BLaER1 (cell line): ENCODE measurements around the gene USP19.

ENCODE experiments used
- H3K27ac ChIP-seq: shearing (Covaris generic); formaldehyde crosslinking; 2 replicates; pipeline ENCODE4 v1.8.1; 2022
- H3K27me3 ChIP-seq: shearing (Covaris generic); formaldehyde crosslinking; 2 replicates; pipeline ENCODE4 v1.8.1; 2022
- H3K36me3 ChIP-seq: shearing (Covaris generic); formaldehyde crosslinking; 2 replicates; pipeline ENCODE4 v1.8.1; 2022
- H3K4me1 ChIP-seq: shearing (Covaris generic); formaldehyde crosslinking; 2 replicates; pipeline ENCODE4 v1.8.1; 2022
- H3K4me2 ChIP-seq: shearing (Covaris generic); formaldehyde crosslinking; 2 replicates; pipeline ENCODE4 v1.8.1; 2022
- H3K4me3 ChIP-seq: shearing (Covaris generic); formaldehyde crosslinking; 2 replicates; pipeline ENCODE4 v1.8.1; 2022
- H3K9ac ChIP-seq: shearing (Covaris generic); formaldehyde crosslinking; 2 replicates; pipeline ENCODE4 v1.8.1; 2022
- H3K9me3 ChIP-seq: shearing (Covaris generic); formaldehyde crosslinking; 2 replicates; pipeline ENCODE4 v1.8.1; 2022
- H4K20me1 ChIP-seq: shearing (Covaris generic); formaldehyde crosslinking; 2 replicates; pipeline ENCODE4 v1.8.1; 2022
- Cebpa-rat ChIP-seq: shearing (Covaris generic); IDR thresholded peaks from 2 replicates; pipeline ENCODE4 v1.8.1; 2022

The USP19 gene, protein sequence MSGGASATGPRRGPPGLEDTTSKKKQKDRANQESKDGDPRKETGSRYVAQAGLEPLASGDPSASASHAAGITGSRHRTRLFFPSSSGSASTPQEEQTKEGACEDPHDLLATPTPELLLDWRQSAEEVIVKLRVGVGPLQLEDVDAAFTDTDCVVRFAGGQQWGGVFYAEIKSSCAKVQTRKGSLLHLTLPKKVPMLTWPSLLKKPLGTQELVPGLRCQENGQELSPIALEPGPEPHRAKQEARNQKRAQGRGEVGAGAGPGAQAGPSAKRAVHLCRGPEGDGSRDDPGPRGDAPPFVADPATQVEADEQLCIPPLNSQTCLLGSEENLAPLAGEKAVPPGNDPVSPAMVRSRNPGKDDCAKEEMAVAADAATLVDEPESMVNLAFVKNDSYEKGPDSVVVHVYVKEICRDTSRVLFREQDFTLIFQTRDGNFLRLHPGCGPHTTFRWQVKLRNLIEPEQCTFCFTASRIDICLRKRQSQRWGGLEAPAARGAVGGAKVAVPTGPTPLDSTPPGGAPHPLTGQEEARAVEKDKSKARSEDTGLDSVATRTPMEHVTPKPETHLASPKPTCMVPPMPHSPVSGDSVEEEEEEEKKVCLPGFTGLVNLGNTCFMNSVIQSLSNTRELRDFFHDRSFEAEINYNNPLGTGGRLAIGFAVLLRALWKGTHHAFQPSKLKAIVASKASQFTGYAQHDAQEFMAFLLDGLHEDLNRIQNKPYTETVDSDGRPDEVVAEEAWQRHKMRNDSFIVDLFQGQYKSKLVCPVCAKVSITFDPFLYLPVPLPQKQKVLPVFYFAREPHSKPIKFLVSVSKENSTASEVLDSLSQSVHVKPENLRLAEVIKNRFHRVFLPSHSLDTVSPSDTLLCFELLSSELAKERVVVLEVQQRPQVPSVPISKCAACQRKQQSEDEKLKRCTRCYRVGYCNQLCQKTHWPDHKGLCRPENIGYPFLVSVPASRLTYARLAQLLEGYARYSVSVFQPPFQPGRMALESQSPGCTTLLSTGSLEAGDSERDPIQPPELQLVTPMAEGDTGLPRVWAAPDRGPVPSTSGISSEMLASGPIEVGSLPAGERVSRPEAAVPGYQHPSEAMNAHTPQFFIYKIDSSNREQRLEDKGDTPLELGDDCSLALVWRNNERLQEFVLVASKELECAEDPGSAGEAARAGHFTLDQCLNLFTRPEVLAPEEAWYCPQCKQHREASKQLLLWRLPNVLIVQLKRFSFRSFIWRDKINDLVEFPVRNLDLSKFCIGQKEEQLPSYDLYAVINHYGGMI (N-terminal part only)

DNA sequence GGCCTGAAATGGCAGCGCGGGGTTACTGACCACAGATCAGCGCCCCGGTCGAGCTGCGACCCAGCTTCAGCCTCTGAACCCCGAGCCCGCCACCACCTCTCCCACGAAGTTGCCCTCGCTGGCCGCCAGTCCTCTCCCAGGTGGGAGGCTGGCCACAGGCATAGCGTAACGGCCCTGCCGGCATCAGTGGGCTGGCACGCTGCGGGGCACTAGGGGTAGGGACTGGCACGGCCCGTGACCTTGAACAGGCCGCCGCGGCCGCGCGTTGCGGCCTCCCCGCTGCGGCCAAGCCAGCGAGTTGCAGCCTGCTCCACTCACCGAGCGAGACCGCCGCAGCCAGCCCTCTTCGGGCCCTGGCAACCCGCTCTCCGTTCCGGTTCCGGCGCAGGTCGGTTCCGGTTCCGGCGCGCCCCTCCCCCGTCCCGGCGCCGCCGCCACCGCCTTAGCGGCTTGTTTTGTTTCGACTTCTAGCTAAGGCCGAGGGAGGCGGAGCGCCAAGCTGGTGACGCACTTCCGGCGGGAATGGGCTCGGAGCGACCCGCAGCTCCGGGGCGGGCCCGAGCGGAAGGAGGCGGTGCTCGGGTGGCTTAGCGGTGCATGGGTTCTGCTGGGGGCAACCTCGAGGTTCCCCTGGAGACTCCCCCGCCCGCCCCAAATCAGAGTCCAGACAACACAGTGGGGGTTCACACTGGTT, at the start of gene USP19:
TSS of gene USP19 (minus strand) at position 386 of the 694 bp plus-strand sequence. CDS start 1,678 bp downstream, outside the sequence.
- Histone ChIP-seq H3K27ac (peak within 1 kb of the TSS; percentile 97), H3K9ac (peak within 1 kb of the TSS; percentile 99), H3K4me2 (peak within 1 kb of the TSS; percentile 99), H4K20me1 (peaks cover 14% of the 10 kb centered on the region; the same call in 1 of the 2 replicates), H3K36me3 (peaks cover 37% of the 10 kb centered on the region), H3K4me3 (peak within 1 kb of the TSS; percentile 100), H3K27me3 (no peaks in the 10 kb centered on the region), H3K9me3 (no peaks in the 10 kb centered on the region), H3K4me1 (peaks cover 25% of the 10 kb centered on the region)
- no peak for TF ChIP-seq Cebpa-rat

DNA sequence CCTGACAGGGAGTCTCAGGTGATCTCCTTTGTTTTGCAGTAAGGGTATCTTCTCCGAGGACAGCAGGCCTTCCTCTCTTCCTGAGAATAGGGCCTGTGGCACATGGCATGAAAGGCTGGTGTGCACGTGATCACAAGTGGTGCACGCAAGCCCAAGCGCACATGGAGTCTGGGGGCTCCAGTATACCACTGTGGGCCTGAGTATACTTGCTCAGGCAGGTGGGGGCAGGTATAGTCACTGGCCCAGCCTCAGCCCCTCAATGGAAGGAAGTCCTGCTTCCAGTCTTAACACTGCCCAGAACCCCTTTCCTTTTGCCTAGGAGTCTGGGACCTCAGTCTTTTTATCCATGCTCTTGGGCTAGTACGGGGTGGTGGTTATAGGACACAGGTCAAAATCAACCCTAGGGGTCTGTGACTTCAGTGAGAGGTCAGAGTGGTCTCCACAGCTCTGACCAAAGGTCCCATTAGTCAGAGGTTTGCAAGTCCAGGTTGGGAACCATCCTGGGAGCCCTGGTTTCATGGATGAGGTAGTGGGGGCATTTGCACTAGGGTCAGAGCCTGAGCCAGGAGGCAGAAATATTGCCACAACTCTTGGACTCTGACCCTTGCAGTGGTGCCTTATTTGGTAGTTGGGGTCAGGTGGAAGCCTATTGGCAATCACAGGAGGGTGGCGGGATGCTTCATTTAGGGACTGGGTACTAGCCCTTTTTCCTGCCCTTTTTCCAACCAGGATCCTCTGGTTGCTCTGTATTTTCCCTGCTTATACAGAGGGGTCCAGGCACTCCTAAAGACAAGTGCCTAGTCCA, 46.3 kb upstream of the USP19 start:
- H3K4me1 ChIP-seq = peaks cover 55% of the 10 kb centered on the region
- H4K20me1 ChIP-seq = peaks cover 2% of the 10 kb centered on the region
- TF ChIP-seq Cebpa-rat = no peak
- no peaks in the 10 kb centered on the region for H3K27me3 ChIP-seq
- H3K9me3 ChIP-seq = no peaks in the 10 kb centered on the region
- peaks cover 22% of the 10 kb centered on the region for H3K36me3 ChIP-seq
- H3K4me2 ChIP-seq = peak overlapping the region; percentile 70
- H3K9ac ChIP-seq = no peak overlapping the region
- peak overlapping the region; percentile 89 for H3K27ac ChIP-seq
- peak overlapping the region; percentile 75 for H3K4me3 ChIP-seq

DNA sequence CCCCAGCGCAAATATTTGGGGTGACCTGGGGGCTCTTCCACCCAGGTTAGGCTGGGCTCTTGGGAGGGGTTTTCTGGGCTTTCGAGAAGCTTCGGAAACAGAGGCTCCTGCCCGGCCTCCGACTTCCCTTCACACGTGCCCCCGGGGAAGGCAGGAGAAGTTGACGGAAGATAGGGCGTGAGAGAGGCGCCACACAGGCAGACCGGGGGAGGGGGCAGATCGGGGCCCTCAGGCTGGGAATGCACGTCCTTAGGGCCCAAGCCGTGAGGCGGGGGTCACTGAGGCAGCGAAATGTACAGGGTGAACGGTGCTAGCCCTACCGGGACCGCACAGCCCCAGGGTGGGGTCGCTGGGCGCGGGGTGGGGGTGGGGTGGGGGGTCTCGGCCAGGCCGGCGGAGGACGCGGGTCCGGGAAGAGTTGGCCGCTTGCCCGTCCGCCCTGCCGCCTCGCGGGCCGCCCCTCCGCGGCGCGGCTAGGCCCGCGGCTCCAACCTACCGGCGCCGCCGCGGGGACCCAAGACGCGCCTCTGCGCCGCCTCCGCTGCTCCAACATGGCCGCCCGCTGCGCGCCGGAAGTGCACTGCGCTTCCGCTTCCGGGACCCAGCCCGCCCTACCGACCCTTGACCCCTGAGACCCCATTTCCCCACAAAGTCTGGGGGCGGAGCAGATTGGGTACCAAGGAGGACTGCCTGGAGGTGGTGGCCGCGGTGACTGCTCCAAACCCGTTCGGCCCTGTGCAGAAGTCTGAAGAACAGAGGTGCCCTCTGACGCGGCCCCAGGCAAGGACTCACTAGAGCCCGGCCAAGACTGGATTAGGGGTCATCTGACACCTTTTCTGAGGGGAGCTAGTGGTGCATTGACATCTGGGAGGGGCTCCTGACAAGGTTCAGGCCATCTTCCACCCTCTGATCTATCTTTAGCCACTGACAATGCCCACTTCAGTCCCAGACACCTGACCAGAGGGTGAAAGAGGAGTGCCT, 45.4 kb upstream of the USP19 start, which contains the start of gene CCDC71:
TSS of gene CCDC71 (minus strand) at position 561 of the 981 bp plus-strand sequence. CDS start 2,123 bp downstream, outside the sequence.
- peaks cover 53% of the 10 kb centered on the region for H3K4me1 ChIP-seq

DNA sequence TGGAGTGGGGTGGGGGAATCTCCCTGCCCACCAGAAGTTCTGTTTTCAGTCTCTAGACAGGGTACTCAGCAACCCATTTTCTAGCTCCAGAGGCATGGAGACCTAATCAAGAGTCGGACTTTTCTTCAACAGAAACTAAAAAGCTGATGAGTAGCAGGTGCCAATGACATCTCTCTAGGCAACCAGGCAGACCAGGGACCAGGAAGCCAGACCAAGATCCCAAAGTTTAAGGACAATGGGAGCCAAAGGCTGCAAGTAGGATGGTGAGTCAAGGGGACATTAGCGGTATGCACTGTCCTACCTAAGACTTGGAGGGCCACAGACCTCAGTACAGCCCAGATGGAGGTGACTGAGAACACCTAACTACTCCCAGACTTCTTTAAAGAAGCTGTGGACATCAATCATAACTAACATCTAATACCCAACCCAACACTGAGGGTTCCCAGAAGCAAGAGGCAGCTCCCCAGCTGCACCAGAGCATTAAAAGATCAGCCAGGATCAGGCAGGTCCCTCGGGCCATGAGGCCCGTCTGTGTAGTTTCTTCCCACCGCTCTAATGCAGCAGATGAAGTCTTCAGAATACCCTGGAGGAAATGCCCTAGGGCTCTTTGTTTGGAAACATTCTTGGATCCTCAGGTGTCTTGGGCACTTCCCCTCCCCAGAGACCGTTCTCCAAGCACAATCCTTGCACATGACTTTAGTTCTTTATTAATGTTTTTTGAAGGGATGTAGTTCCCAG, 44.5 kb upstream of the USP19 start:
- peaks cover 44% of the 10 kb centered on the region for H3K4me1 ChIP-seq
- peak overlapping the region; percentile 75 for H3K4me3 ChIP-seq
- no peaks in the 10 kb centered on the region for H3K9me3 ChIP-seq
- peak overlapping the region; percentile 85 for H3K9ac ChIP-seq
- H3K27me3 ChIP-seq = no peaks in the 10 kb centered on the region
- H3K36me3 ChIP-seq = peaks cover 31% of the 10 kb centered on the region
- H4K20me1 ChIP-seq = peaks cover 8% of the 10 kb centered on the region
- H3K27ac ChIP-seq = peak overlapping the region; percentile 89
- peak overlapping the region; percentile 94 for H3K4me2 ChIP-seq
- TF ChIP-seq Cebpa-rat = no peak

More for the DNA sequence above, 45.4 kb upstream of the USP19 start, which contains the start of gene CCDC71:
- Histone ChIP-seq H3K9me3 (no peaks in the 10 kb centered on the region), H4K20me1 (peaks cover 8% of the 10 kb centered on the region), H3K27ac (peak within 1 kb of the TSS; percentile 89), H3K4me3 (peak within 1 kb of the TSS; percentile 75), H3K27me3 (no peaks in the 10 kb centered on the region), H3K9ac (peak within 1 kb of the TSS; percentile 85), H3K4me2 (peak within 1 kb of the TSS; percentile 94), H3K36me3 (peaks cover 31% of the 10 kb centered on the region)
- no peak for TF ChIP-seq Cebpa-rat

GRCh38 chr3:49163609-49164008, 43.0 kb upstream of the USP19 start:
- peaks cover 14% of the 10 kb centered on the region for H4K20me1 ChIP-seq
- H3K9ac ChIP-seq = no peak overlapping the region
- no peak overlapping the region for H3K4me3 ChIP-seq
- no peak for TF ChIP-seq Cebpa-rat
- no peaks in the 10 kb centered on the region for H3K27me3 ChIP-seq
- peaks cover 31% of the 10 kb centered on the region for H3K36me3 ChIP-seq
- peaks cover 52% of the 10 kb centered on the region for H3K4me1 ChIP-seq
- H3K4me2 ChIP-seq = no peak overlapping the region
- H3K27ac ChIP-seq = no peak overlapping the region
- H3K9me3 ChIP-seq = no peaks in the 10 kb centered on the region

DNA sequence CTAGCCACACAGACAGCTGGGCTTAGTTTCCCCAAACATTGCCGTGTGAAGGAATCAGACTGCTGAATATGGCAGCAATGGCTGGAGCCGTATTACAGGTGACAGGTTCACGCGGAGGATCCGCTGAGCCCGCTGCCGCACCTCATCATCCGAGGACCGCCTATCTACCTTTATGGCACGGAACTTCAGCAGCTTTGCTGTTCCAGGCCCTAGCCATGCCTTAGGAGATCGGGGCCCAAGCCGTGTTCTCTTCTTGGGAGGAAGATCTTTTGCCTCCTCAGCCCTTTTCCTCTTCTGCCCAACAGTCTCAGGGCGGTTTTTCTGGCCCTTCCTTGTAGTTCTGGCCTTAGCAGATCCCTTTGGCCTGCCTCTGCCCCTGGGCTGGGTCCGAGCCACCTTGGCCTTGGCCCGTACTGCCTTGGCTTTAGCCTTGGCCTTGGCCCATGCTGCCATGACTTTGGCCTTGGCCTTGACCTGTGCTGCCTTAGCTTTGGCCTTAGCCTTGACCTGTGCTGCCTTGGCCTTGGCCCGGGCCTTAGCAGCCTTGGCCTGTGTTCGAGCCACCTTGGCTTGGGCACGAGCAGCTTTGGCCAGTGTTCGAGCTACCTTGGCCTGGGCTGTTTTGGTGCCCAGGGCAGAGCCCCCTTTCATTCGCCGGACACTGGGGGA, 42.3 kb upstream of the USP19 start:
- TF ChIP-seq Cebpa-rat = no peak
- H4K20me1 ChIP-seq = peaks cover 18% of the 10 kb centered on the region
- 0 out of 2 replicates have a peak overlapping the region, but pooled peaks have one; percentile 46 for H3K27ac ChIP-seq
- H3K27me3 ChIP-seq = no peaks in the 10 kb centered on the region
- no peak overlapping the region for H3K9ac ChIP-seq
- no peak overlapping the region for H3K4me3 ChIP-seq
- H3K36me3 ChIP-seq = peaks cover 31% of the 10 kb centered on the region
- peaks cover 56% of the 10 kb centered on the region for H3K4me1 ChIP-seq
- peak overlapping the region; percentile 47 for H3K4me2 ChIP-seq
- H3K9me3 ChIP-seq = no peaks in the 10 kb centered on the region
